Progenitor cell of endocrine pancreas (in vitro differentiated cells): ENCODE measurements around the gene C9orf72. TPM values are rescaled to one million over a fixed set of nuclear protein-coding genes. Genes with fewer than 3 reads are reported as not detected.

Experiments
- DNase-seq: peaks from one replicate; pipeline ENCODE4 v3.0.0; 2021; ENCODE audit warnings: low spot score; ENCODE audit not compliant: unreplicated experiment
- H3K27ac Mint-ChIP-seq: 2 replicates; pipeline ENCODE4 v1.8.0; 2021; ENCODE audit warnings: mild to moderate bottlenecking, moderate library complexity, mixed read lengths
- H3K27me3 Mint-ChIP-seq: 2 replicates; pipeline ENCODE4 v1.8.0; 2021; ENCODE audit warnings: mixed read lengths
- H3K36me3 Mint-ChIP-seq: 2 replicates; pipeline ENCODE4 v1.8.0; 2022; ENCODE audit warnings: mixed read lengths; ENCODE audit not compliant: insufficient read depth
- H3K4me1 Mint-ChIP-seq: 2 replicates; pipeline ENCODE4 v1.8.0; 2021; ENCODE audit warnings: low read depth, mixed read lengths
- H3K4me3 Mint-ChIP-seq: 2 replicates; pipeline ENCODE4 v1.8.0; 2021; ENCODE audit warnings: low read depth, mild to moderate bottlenecking, moderate library complexity, mixed read lengths
- H3K9me3 Mint-ChIP-seq: 2 replicates; pipeline ENCODE4 v1.8.0; 2021; ENCODE audit warnings: low read depth, mixed read lengths
- CTCF ChIP-seq: fragments of 200-600 bp; sonication (generic); IDR thresholded peaks from one replicate; pipeline ENCODE4 v1.5.0; 2021; ENCODE audit warnings: antibody characterized with exemption, mild to moderate bottlenecking; ENCODE audit not compliant: unreplicated experiment
- total RNA-seq: library from RNA; stranded (reverse); gene quantifications from 2 replicates; pipeline ENCODE4 v1.2.1, GENCODE V29; 2021

Gene C9orf72
- total RNA-seq, 1 donor from 2014 or later: 18.6 TPM

- Mint-ChIP-seq H3K4me3 (no peak overlapping the region), H3K4me1 (peaks cover 1% of the 10 kb centered on the region), H3K27me3 (no peaks in the 10 kb centered on the region), H3K36me3 (peaks cover 5% of the 10 kb centered on the region), H3K27ac (no peak overlapping the region), H3K9me3 (no peaks in the 10 kb centered on the region)
- DNase-seq: no peak
- TF ChIP-seq CTCF: no peak
These were observed 73.8 kb downstream of the C9orf72 start for GRCh38 chr9:27499451-27499850.

- Mint-ChIP-seq H3K4me1 (peaks cover 1% of the 10 kb centered on the region), H3K4me3 (no peak overlapping the region), H3K36me3 (peaks cover 9% of the 10 kb centered on the region), H3K27me3 (no peaks in the 10 kb centered on the region), H3K9me3 (peaks cover 4% of the 10 kb centered on the region), H3K27ac (no peak overlapping the region)
- TF ChIP-seq CTCF: no peak
- DNase-seq: no peak
These were observed 75.3 kb downstream of the C9orf72 start for GRCh38 chr9:27497883-27498417.

Other genes with a start within 250 kb of the C9orf72 start
- gene IFNK, start 49.2 kb downstream of the C9orf72 start, total RNA-seq: not detected in 2 replicates
- gene MOB3B, start 43.7 kb downstream of the C9orf72 start, total RNA-seq: 15.3 and 15.4 TPM in 2 replicates